KMS-11 (cell line): ENCODE measurements around the gene BMP2.

ENCODE experiments used
- H2AFZ ChIP-seq: fragments of 200-600 bp; sonication (generic); 2 replicates; pipeline ENCODE4 v1.6.1; 2016; ENCODE audit warnings: antibody characterized with exemption, mixed run types, low read depth
- H3K27ac ChIP-seq: fragments of 200-600 bp; sonication (generic); 2 replicates; pipeline ENCODE4 v1.6.1; 2016; ENCODE audit warnings: mild to moderate bottlenecking, mixed run types
- H3K27me3 ChIP-seq: fragments of 200-600 bp; sonication (generic); 2 replicates; pipeline ENCODE4 v1.6.1; 2017; ENCODE audit warnings: mild to moderate bottlenecking, low read depth, mixed run types, moderate library complexity; ENCODE audit not compliant: insufficient read depth
- H3K36me3 ChIP-seq: fragments of 200-600 bp; sonication (generic); 2 replicates; pipeline ENCODE4 v1.6.1; 2017; ENCODE audit warnings: mild to moderate bottlenecking, mixed run types; ENCODE audit not compliant: insufficient read depth
- H3K4me1 ChIP-seq: fragments of 200-600 bp; sonication (generic); 2 replicates; pipeline ENCODE4 v1.6.1; 2016; ENCODE audit warnings: mild to moderate bottlenecking, low read depth, mixed run types; ENCODE audit not compliant: poor library complexity, severe bottlenecking
- H3K4me2 ChIP-seq: fragments of 200-600 bp; sonication (generic); 2 replicates; pipeline ENCODE4 v1.7.0; 2016; ENCODE audit warnings: mild to moderate bottlenecking, mixed run types
- H3K4me3 ChIP-seq: fragments of 200-600 bp; sonication (generic); IDR thresholded peaks from 2 replicates; pipeline ENCODE4 v1.6.1; 2017; ENCODE audit warnings: low read depth, low read length, mixed read lengths; ENCODE audit not compliant: insufficient read depth
- H3K79me2 ChIP-seq: fragments of 200-600 bp; sonication (generic); 2 replicates; pipeline ENCODE4 v1.6.1; 2016; ENCODE audit warnings: low read depth, mixed run types; ENCODE audit not compliant: insufficient read depth
- H3K9ac ChIP-seq: fragments of 200-600 bp; sonication (generic); 2 replicates; pipeline ENCODE4 v1.6.1; 2016; ENCODE audit warnings: mild to moderate bottlenecking, mixed run types
- H4K20me1 ChIP-seq: fragments of 200-600 bp; sonication (generic); 2 replicates; pipeline ENCODE4 v1.6.1; 2016; ENCODE audit warnings: mild to moderate bottlenecking, mixed run types; ENCODE audit not compliant: insufficient read depth
- CTCF ChIP-seq: fragments of 200-600 bp; sonication (generic); conservative IDR thresholded peaks from 2 replicates; pipeline ENCODE4 v1.6.1; 2017; ENCODE audit warnings: low read depth, mild to moderate bottlenecking, antibody characterized with exemption, low read length, moderate library complexity, mixed read lengths

Gene BMP2

GRCh38 chr20:6764619-6765018 is 2.9 kb upstream of the BMP2 start:
- H3K4me3 ChIP-seq, result no peak overlapping the region
- no peak overlapping the region for H3K27ac ChIP-seq
- no peaks in the 10 kb centered on the region for H4K20me1 ChIP-seq
- H3K9ac ChIP-seq, result no peak overlapping the region
- H3K79me2 ChIP-seq, result no peaks in the 10 kb centered on the region
- no peaks in the 10 kb centered on the region for H3K4me1 ChIP-seq
- H3K27me3 ChIP-seq, result no peaks in the 10 kb centered on the region
- H3K4me2 ChIP-seq, result no peak overlapping the region
- no peak overlapping the region for H2AFZ ChIP-seq
- TF ChIP-seq CTCF, result no peak
- H3K36me3 ChIP-seq, result no peaks in the 10 kb centered on the region

DNA sequence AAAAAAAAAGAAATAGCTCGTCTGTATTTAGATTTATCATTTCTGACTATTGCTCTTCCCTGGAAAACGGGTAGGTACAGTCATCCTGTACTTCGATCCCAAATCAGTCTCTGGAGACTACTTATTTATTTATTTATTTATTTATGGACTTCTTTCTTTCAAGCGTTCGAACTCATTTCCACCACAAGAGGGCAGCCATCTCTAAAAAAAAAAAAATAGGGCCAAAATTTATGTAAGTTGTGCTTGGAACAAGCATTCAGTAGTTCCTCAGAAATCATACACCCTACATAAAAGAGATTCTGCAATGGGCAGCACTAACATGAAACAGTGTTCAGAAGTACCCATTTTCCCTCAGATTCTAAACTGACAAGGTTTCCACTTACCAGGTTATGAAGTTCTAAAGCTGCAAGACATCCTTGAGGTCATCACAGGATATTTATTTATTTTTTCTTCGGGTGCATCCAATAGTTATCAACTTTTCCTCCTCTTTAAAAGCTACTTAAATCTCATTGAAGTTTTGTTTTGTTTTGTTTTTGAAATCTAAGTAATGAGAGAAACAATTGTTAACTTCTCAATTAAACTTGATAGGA is 1.9 kb upstream of the BMP2 start:
- no peaks in the 10 kb centered on the region for H4K20me1 ChIP-seq
- no peaks in the 10 kb centered on the region for H3K79me2 ChIP-seq
- no peak overlapping the region for H3K4me2 ChIP-seq
- H3K36me3 ChIP-seq, result no peaks in the 10 kb centered on the region
- H3K27me3 ChIP-seq, result no peaks in the 10 kb centered on the region
- H3K9ac ChIP-seq, result no peak overlapping the region
- no peak overlapping the region for H3K27ac ChIP-seq
- no peaks in the 10 kb centered on the region for H3K4me1 ChIP-seq
- H2AFZ ChIP-seq, result no peak overlapping the region
- no peak; the same call in 1 of the 2 replicates for TF ChIP-seq CTCF
- H3K4me3 ChIP-seq, result no peak overlapping the region

DNA sequence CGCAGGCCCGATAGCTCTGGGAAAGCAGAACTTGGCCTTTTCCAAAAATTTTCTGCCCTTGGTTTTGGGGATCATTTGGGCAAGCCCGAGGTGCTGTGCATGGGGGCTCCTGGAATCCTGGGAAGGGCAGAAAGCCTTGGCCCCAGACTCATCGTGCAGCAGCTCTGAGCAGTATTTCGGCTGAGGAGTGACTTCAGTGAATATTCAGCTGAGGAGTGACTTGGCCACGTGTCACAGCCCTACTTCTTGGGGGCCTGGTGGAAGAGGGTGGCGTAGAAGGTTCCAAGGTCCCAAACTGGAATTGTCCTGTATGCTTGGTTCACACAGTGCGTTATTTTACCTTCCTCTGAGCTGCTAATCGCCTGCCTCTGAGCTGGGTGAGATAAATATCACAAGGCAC is 1.1 kb upstream of the BMP2 start:
- no peaks in the 10 kb centered on the region for H3K36me3 ChIP-seq
- H3K79me2 ChIP-seq, result no peaks in the 10 kb centered on the region
- H3K4me2 ChIP-seq, result no peak overlapping the region
- no peak overlapping the region for H2AFZ ChIP-seq
- no peaks in the 10 kb centered on the region for H3K4me1 ChIP-seq
- H3K4me3 ChIP-seq, result no peak overlapping the region
- no peaks in the 10 kb centered on the region for H3K27me3 ChIP-seq
- TF ChIP-seq CTCF, result no peak
- H4K20me1 ChIP-seq, result no peaks in the 10 kb centered on the region
- H3K9ac ChIP-seq, result no peak overlapping the region
- no peak overlapping the region for H3K27ac ChIP-seq

GRCh38 chr20:6767126-6767535 is 355 bp upstream of the BMP2 start:
- Histone ChIP-seq H3K36me3 (no peaks in the 10 kb centered on the region), H2AFZ (peak overlapping the region; percentile 61), H3K27me3 (no peaks in the 10 kb centered on the region), H3K4me1 (no peaks in the 10 kb centered on the region), H3K27ac (no peak overlapping the region), H3K4me3 (no peak overlapping the region), H3K79me2 (no peaks in the 10 kb centered on the region), H4K20me1 (no peaks in the 10 kb centered on the region), H3K4me2 (peak overlapping the region; percentile 33; the same call in 1 of the 2 replicates), H3K9ac (no peak overlapping the region)
- no peak for TF ChIP-seq CTCF
